Mesenchymal stem cell (in vitro differentiated cells and primary cell): Measurements from ENCODE around the gene DENND2A.

Experiments
- DNase-seq: peaks from one replicate; pipeline ENCODE4 v3.0.0-alpha.2; 2013
- H2AFZ ChIP-seq: one replicate; pipeline ENCODE4 v1.6.1; 2013; ENCODE audit warnings: low read depth, mild to moderate bottlenecking, control low read depth, inconsistent platforms, low read length, moderate library complexity
- H2AK5ac ChIP-seq: 2 replicates; pipeline ENCODE4 v1.6.1; 2013; ENCODE audit warnings: low read length, moderate library complexity, mild to moderate bottlenecking, inconsistent platforms; ENCODE audit not compliant: severe bottlenecking
- H2BK120ac ChIP-seq: one replicate; pipeline ENCODE4 v1.6.1; 2013; ENCODE audit warnings: low read depth, mild to moderate bottlenecking, inconsistent platforms, low read length, moderate library complexity
- H2BK12ac ChIP-seq, 2 experiments: one replicate each; pipeline ENCODE4 v1.6.1; 2013; ENCODE audit warnings: inconsistent platforms in 2 of 2, low read length in 2 of 2, mild to moderate bottlenecking in 2 of 2, moderate library complexity in 2 of 2, control low read depth in 1 of 2
- H2BK15ac ChIP-seq: one replicate; pipeline ENCODE4 v1.6.1; 2013; ENCODE audit warnings: mild to moderate bottlenecking, low read depth, inconsistent platforms; ENCODE audit not compliant: poor library complexity, severe bottlenecking
- H2BK5ac ChIP-seq: 2 replicates; pipeline ENCODE4 v1.6.1; 2013; ENCODE audit warnings: low read depth, mild to moderate bottlenecking, low read length, control low read depth, inconsistent platforms; ENCODE audit not compliant: poor library complexity, severe bottlenecking
- H3K14ac ChIP-seq, 2 experiments: one replicate each; pipeline ENCODE4 v1.6.1; 2013; ENCODE audit warnings: inconsistent platforms in 2 of 2, low read length in 2 of 2, control low read depth in 1 of 2, mild to moderate bottlenecking in 1 of 2, moderate library complexity in 1 of 2
- H3K18ac ChIP-seq, 2 experiments: one replicate each; pipeline ENCODE4 v1.6.1; 2013; ENCODE audit warnings: inconsistent platforms in 2 of 2, low read length in 2 of 2, control low read depth in 1 of 2, low read depth in 1 of 2, mild to moderate bottlenecking in 1 of 2
- H3K23ac ChIP-seq, 2 experiments: one replicate each; pipeline ENCODE4 v1.6.1; 2013; ENCODE audit warnings: inconsistent platforms in 2 of 2, low read length in 2 of 2, mild to moderate bottlenecking in 2 of 2, moderate library complexity in 2 of 2, control low read depth in 1 of 2
- H3K27ac ChIP-seq: 2 replicates; pipeline ENCODE4 v1.5.1; 2013; ENCODE audit warnings: mild to moderate bottlenecking, moderate library complexity, low read length, control low read depth, inconsistent platforms; ENCODE audit not compliant: poor library complexity, severe bottlenecking
- H3K27me3 ChIP-seq, 2 experiments: 2 replicates each; pipeline versions ENCODE4 v1.6.1 to v1.7.0; 2013; ENCODE audit warnings: low read length in 2 of 2, mild to moderate bottlenecking in 2 of 2, moderate library complexity in 2 of 2, control low read depth in 1 of 2, inconsistent platforms in 1 of 2; ENCODE audit not compliant: control insufficient read depth in 1 of 2, insufficient read depth in 1 of 2
- H3K36me3 ChIP-seq, 2 experiments: 2 replicates each; pipeline versions ENCODE4 v1.6.1 to v1.7.0; 2013; ENCODE audit warnings: low read length in 2 of 2, control low read depth in 1 of 2, inconsistent platforms in 1 of 2, low read depth in 1 of 2, mild to moderate bottlenecking in 1 of 2; ENCODE audit not compliant: insufficient read depth in 2 of 2, control insufficient read depth in 1 of 2
- H3K4ac ChIP-seq, 2 experiments: one replicate each; pipeline ENCODE4 v1.6.1; 2013; ENCODE audit warnings: inconsistent platforms in 2 of 2, low read length in 2 of 2, mild to moderate bottlenecking in 2 of 2, moderate library complexity in 2 of 2, control low read depth in 1 of 2, low read depth in 1 of 2
- H3K4me1 ChIP-seq: 2 replicates; pipeline ENCODE4 v1.6.1; 2013; ENCODE audit warnings: low read depth, low read length, control low read depth; ENCODE audit not compliant: control insufficient read depth, insufficient read depth
- H3K4me2 ChIP-seq: 2 replicates; pipeline ENCODE4 v1.6.1; 2013; ENCODE audit warnings: low read length, mild to moderate bottlenecking, inconsistent platforms; ENCODE audit not compliant: poor library complexity, severe bottlenecking
- H3K4me3 ChIP-seq, 2 experiments: 2 replicates each; pipeline versions ENCODE4 v1.5.1 to v1.7.0; 2013; ENCODE audit warnings: low read length in 2 of 2, mild to moderate bottlenecking in 2 of 2, control low read depth in 1 of 2, low read depth in 1 of 2; ENCODE audit not compliant: insufficient read depth in 1 of 2
- H3K79me1 ChIP-seq: replicated peaks from 2 replicates; pipeline ENCODE4 v1.6.1; 2013; ENCODE audit warnings: mild to moderate bottlenecking, control low read depth, low read length, inconsistent platforms; ENCODE audit not compliant: poor library complexity, severe bottlenecking
- H3K9ac ChIP-seq: 2 replicates; pipeline ENCODE4 v1.7.0; 2013; ENCODE audit warnings: mild to moderate bottlenecking, low read length, moderate library complexity
- H3K9me3 ChIP-seq: 2 replicates; pipeline ENCODE4 v1.7.0; 2013; ENCODE audit warnings: mild to moderate bottlenecking, low read length; ENCODE audit not compliant: control insufficient read depth
- H4K8ac ChIP-seq: one replicate; pipeline ENCODE4 v1.6.1; 2013; ENCODE audit warnings: inconsistent platforms, mild to moderate bottlenecking, low read length, moderate library complexity
- H4K91ac ChIP-seq: one replicate; pipeline ENCODE4 v1.6.1; 2013; ENCODE audit warnings: mild to moderate bottlenecking, low read length, inconsistent platforms
- WGBS: methylation state at CpG from one replicate; pipeline ENCODE4 v1.1.7; 2013; ENCODE audit warnings: mixed read lengths; 5-methylcytosine and 5-hydroxymethylcytosine counted together

The DENND2A gene

GRCh38 chr7:140604760-140605159 is 35.9 kb downstream of the DENND2A start:
- Histone ChIP-seq H4K91ac (no peak overlapping the region), H2AFZ (no peak overlapping the region), H3K4me1 (peaks cover 12% of the 10 kb centered on the region), H3K9me3 (no peaks in the 10 kb centered on the region), H3K36me3 (peaks cover 26 to 37% of the 10 kb centered on the region in 2 experiments), H3K18ac (no peak overlapping the region), H2BK15ac (no peak overlapping the region), H2BK12ac (no peak overlapping the region), H2BK120ac (no peak overlapping the region), H2BK5ac (no peak overlapping the region), H3K9ac (peak overlapping the region; percentile 87), H3K4me3 (peak overlapping the region in 1 of 2 experiments; percentile 5), H3K79me1 (peaks cover 30% of the 10 kb centered on the region), H3K4me2 (no peak overlapping the region), H3K4ac (no peak overlapping the region), H4K8ac (no peak overlapping the region), H2AK5ac (peak overlapping the region; percentile 46), H3K23ac (no peak overlapping the region), H3K27me3 (no peaks in the 10 kb centered on the region), H3K27ac (peak overlapping the region; percentile 78), H3K14ac (no peak overlapping the region)
- WGBS = 70% methylated on average over 4 of the region's 4 CpGs
- DNase-seq = peak; percentile 97

- peaks cover 26 to 37% of the 10 kb centered on the region in 2 experiments for H3K36me3 ChIP-seq
- no peak overlapping the region for H3K4me2 ChIP-seq
- H3K9me3 ChIP-seq = no peaks in the 10 kb centered on the region
- no peak overlapping the region for H3K23ac ChIP-seq
- H2AFZ ChIP-seq = no peak overlapping the region
- no peak overlapping the region for H2BK15ac ChIP-seq
- H3K4me3 ChIP-seq = no peak overlapping the region
- peak overlapping the region; percentile 87 for H3K9ac ChIP-seq
- no peak overlapping the region for H3K27ac ChIP-seq
- no peak overlapping the region for H3K4ac ChIP-seq
- H3K18ac ChIP-seq = no peak overlapping the region
- no peak overlapping the region for H2BK5ac ChIP-seq
- H2BK120ac ChIP-seq = no peak overlapping the region
- H4K91ac ChIP-seq = no peak overlapping the region
- 83% methylated on average over 6 of the region's 7 CpGs for WGBS
- H4K8ac ChIP-seq = no peak overlapping the region
- H2BK12ac ChIP-seq = no peak overlapping the region
- H2AK5ac ChIP-seq = no peak overlapping the region
- H3K27me3 ChIP-seq = no peaks in the 10 kb centered on the region
- H3K14ac ChIP-seq = no peak overlapping the region
- DNase-seq = peak; percentile 75
- H3K79me1 ChIP-seq = peaks cover 30% of the 10 kb centered on the region
- peaks cover 13% of the 10 kb centered on the region for H3K4me1 ChIP-seq
Measured at GRCh38 chr7:140604076-140604475, 36.5 kb downstream of the DENND2A start.

- no peak overlapping the region for H3K4me3 ChIP-seq
Measured at GRCh38 chr7:140601566-140602174, 38.9 kb downstream of the DENND2A start.

GRCh38 chr7:140600341-140600740 is 40.3 kb downstream of the DENND2A start:
- no peak overlapping the region for H2AFZ ChIP-seq
- no peak overlapping the region for H3K14ac ChIP-seq
- H2BK120ac ChIP-seq = no peak overlapping the region
- H3K4me1 ChIP-seq = peaks cover 8% of the 10 kb centered on the region
- H3K18ac ChIP-seq = no peak overlapping the region
- no peaks in the 10 kb centered on the region for H3K9me3 ChIP-seq
- H3K27ac ChIP-seq = no peak overlapping the region
- H3K36me3 ChIP-seq = peaks cover 21 to 26% of the 10 kb centered on the region in 2 experiments
- peaks cover 22% of the 10 kb centered on the region for H3K79me1 ChIP-seq
- H3K23ac ChIP-seq = no peak overlapping the region
- peak overlapping the region; percentile 17 for H2AK5ac ChIP-seq
- no peak overlapping the region for H2BK12ac ChIP-seq
- H3K9ac ChIP-seq = no peak overlapping the region
- no peak overlapping the region for H3K4me2 ChIP-seq
- H3K4ac ChIP-seq = no peak overlapping the region
- H4K8ac ChIP-seq = no peak overlapping the region
- no peaks in the 10 kb centered on the region for H3K27me3 ChIP-seq
- DNase-seq = no peak
- WGBS = 96% methylated on average over 3 of the region's 3 CpGs
- H2BK5ac ChIP-seq = no peak overlapping the region
- H3K4me3 ChIP-seq = no peak overlapping the region
- no peak overlapping the region for H4K91ac ChIP-seq
- H2BK15ac ChIP-seq = no peak overlapping the region

More at GRCh38 chr7:140601566-140602174, 38.9 kb downstream of the DENND2A start:
- Histone ChIP-seq H3K14ac (no peak overlapping the region), H3K4me1 (peaks cover 11% of the 10 kb centered on the region), H4K8ac (no peak overlapping the region), H3K27ac (no peak overlapping the region), H3K4me2 (no peak overlapping the region), H3K27me3 (no peaks in the 10 kb centered on the region), H2BK15ac (no peak overlapping the region), H2AFZ (no peak overlapping the region), H2BK120ac (no peak overlapping the region), H2BK5ac (no peak overlapping the region), H3K9ac (no peak overlapping the region), H3K23ac (no peak overlapping the region), H2AK5ac (no peak overlapping the region), H3K79me1 (peaks cover 21% of the 10 kb centered on the region), H3K18ac (no peak overlapping the region), H2BK12ac (no peak overlapping the region), H3K4ac (no peak overlapping the region), H3K9me3 (no peaks in the 10 kb centered on the region), H3K36me3 (peaks cover 19 to 26% of the 10 kb centered on the region in 2 experiments), H4K91ac (no peak overlapping the region)
- no peak for DNase-seq
- WGBS = 96% methylated on average over 21 of the region's 21 CpGs
